ENCODE results near the gene ZRANB2.

The ZRANB2 gene

GRCh38 chr1:71081697-71082080 is 854 bp upstream of the ZRANB2 start:
- no CpG with 5 or more reads among the region's 7 CpGs for WGBS, 2 donors (ENCODE audit: extremely low coverage in 2 of 2, insufficient read length in 2 of 2, insufficient replicate concordance in 1 of 2)
- Histone ChIP-seq H3K36me3 (replicated peaks in 1 of 2; ENCODE audit: control insufficient read depth in 2 of 2, insufficient read depth in 2 of 2, low read length in 2 of 2) (peaks cover 3 to 27% of the 10 kb centered on the region in 2 donors), H4K91ac (ENCODE audit: low read depth, low read length, poor library complexity) (no peak overlapping the region), H2AK5ac (ENCODE audit: low read depth, low read length) (no peak overlapping the region), H3K18ac (ENCODE audit: low read length) (no peak overlapping the region), H2BK12ac (ENCODE audit: low read length) (no peak overlapping the region), H2BK5ac (ENCODE audit: low read length) (no peak overlapping the region), H3K4me1 (ENCODE audit: control insufficient read depth in 2 of 2, insufficient read depth in 1 of 2, low read depth in 1 of 2, low read length in 2 of 2) (peaks cover 1 to 5% of the 10 kb centered on the region in 2 donors), H3K23ac (ENCODE audit: low read depth, low read length, poor library complexity) (no peak overlapping the region), H3K9me3 (replicated peaks in 1 of 2; ENCODE audit: control insufficient read depth in 2 of 2, insufficient read depth in 1 of 2, low read depth in 1 of 2, low read length in 2 of 2) (no peaks in the 10 kb centered on the region), H3K27ac (replicated peaks; ENCODE audit: low read length) (no peak overlapping the region), H2BK120ac (ENCODE audit: low read depth, low read length) (no peak overlapping the region), H3K9ac (ENCODE audit: low read depth, low read length, poor library complexity) (no peak overlapping the region), H3K4me3 (ENCODE audit: low read length in 2 of 2) (peak overlapping the region in 1 of 2 donors; percentile 81), H2BK15ac (ENCODE audit: low read length) (no peak overlapping the region), H3K4me2 (ENCODE audit: insufficient read depth, low read length, poor library complexity, severe bottlenecking) (no peak overlapping the region), H4K8ac (ENCODE audit: low read depth, low read length) (peak overlapping the region; percentile 33), H2AFZ (ENCODE audit: low read length) (peak overlapping the region; percentile 90), H3K27me3 (ENCODE audit: control insufficient read depth in 3 of 3, insufficient read depth in 3 of 3, low read depth in 1 of 3, low read length in 3 of 3) (no peaks in the 10 kb centered on the region), H3K14ac (ENCODE audit: low read length) (no peak overlapping the region), H3K4ac (ENCODE audit: low read length) (no peak overlapping the region), H3K79me1 (ENCODE audit: low read depth, low read length) (no peaks in the 10 kb centered on the region)
- no peak for DNase-seq (ENCODE audit: low spot score)

DNA sequence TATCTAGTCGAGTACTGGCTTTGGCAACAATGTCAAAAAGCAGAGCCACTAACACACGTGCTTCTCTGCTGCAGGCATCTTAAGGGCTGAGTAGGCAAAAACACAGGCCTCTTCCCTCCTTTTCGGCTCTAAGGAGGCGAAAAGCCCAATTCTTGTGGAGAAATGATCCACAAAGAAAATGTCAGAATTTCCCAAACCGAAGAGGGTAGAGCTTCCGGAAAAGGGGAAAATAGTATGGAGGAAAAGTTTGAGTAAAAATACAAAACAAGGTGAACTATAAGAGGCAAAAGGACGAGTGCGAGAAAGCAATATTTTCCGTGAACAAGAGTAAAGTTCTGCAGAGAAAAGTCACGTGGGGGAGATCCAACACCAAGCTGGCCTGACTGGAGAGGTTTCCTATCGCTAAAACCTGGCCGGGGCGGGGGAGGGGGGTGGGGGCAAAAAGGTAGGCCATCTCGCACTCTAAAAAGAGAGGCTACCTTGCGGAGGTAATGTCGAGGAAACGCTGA is 551 bp downstream of the ZRANB2 start:
- Histone ChIP-seq H4K8ac (ENCODE audit: low read depth, low read length) (no peak overlapping the region), H2BK5ac (ENCODE audit: low read length) (no peak overlapping the region), H3K4me3 (ENCODE audit: low read length in 2 of 2) (peak overlapping the region; percentile 81 to 93), H2AFZ (ENCODE audit: low read length) (peak overlapping the region; percentile 90), H3K23ac (ENCODE audit: low read depth, low read length, poor library complexity) (no peak overlapping the region), H3K36me3 (replicated peaks in 1 of 2; ENCODE audit: control insufficient read depth in 2 of 2, insufficient read depth in 2 of 2, low read length in 2 of 2) (peaks cover 10 to 41% of the 10 kb centered on the region in 2 donors), H3K14ac (ENCODE audit: low read length) (no peak overlapping the region), H3K79me1 (ENCODE audit: low read depth, low read length) (no peaks in the 10 kb centered on the region), H3K27me3 (ENCODE audit: control insufficient read depth in 3 of 3, insufficient read depth in 3 of 3, low read depth in 1 of 3, low read length in 3 of 3) (no peaks in the 10 kb centered on the region), H3K18ac (ENCODE audit: low read length) (no peak overlapping the region), H4K91ac (ENCODE audit: low read depth, low read length, poor library complexity) (no peak overlapping the region), H3K9ac (ENCODE audit: low read depth, low read length, poor library complexity) (peak overlapping the region; percentile 78), H3K4me2 (ENCODE audit: insufficient read depth, low read length, poor library complexity, severe bottlenecking) (peak overlapping the region; percentile 45), H2AK5ac (ENCODE audit: low read depth, low read length) (no peak overlapping the region), H2BK120ac (ENCODE audit: low read depth, low read length) (no peak overlapping the region), H2BK15ac (ENCODE audit: low read length) (no peak overlapping the region), H3K4ac (ENCODE audit: low read length) (no peak overlapping the region), H3K9me3 (replicated peaks in 1 of 2; ENCODE audit: control insufficient read depth in 2 of 2, insufficient read depth in 1 of 2, low read depth in 1 of 2, low read length in 2 of 2) (no peaks in the 10 kb centered on the region), H3K27ac (replicated peaks; ENCODE audit: low read length) (no peak overlapping the region), H2BK12ac (ENCODE audit: low read length) (no peak overlapping the region), H3K4me1 (ENCODE audit: control insufficient read depth in 2 of 2, insufficient read depth in 1 of 2, low read depth in 1 of 2, low read length in 2 of 2) (peaks cover 1 to 5% of the 10 kb centered on the region in 2 donors)
- no peak for DNase-seq (ENCODE audit: low spot score)
- WGBS, 2 donors (ENCODE audit: extremely low coverage in 2 of 2, insufficient read length in 2 of 2, insufficient replicate concordance in 1 of 2) = no CpG with 5 or more reads among the region's 17 CpGs

DNA sequence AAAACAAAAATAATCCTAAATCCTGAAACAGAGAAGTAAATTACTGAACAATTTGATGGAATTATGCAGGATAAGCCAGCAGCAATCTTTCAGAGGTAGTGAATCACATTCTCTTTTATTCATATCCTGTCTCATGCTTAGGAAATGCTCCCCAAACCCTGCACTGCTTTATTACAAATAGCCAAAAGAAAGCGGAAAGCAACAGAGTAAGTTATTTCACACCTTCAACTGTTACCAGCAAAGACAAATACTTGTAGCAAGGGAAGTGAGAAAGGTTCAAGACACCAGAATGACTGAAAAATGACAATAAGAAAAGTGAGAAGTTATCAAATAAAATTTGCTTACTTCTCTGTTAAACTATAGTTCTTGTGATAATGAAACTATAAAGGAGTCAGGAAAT is 6.2 kb downstream of the ZRANB2 start:
- Histone ChIP-seq H3K4me3 (ENCODE audit: low read length in 2 of 2) (no peak overlapping the region), H3K4me1 (ENCODE audit: control insufficient read depth in 2 of 2, insufficient read depth in 1 of 2, low read depth in 1 of 2, low read length in 2 of 2) (peaks cover 0 to 5% of the 10 kb centered on the region in 2 donors), H4K91ac (ENCODE audit: low read depth, low read length, poor library complexity) (no peak overlapping the region), H2BK5ac (ENCODE audit: low read length) (no peak overlapping the region), H3K79me1 (ENCODE audit: low read depth, low read length) (no peaks in the 10 kb centered on the region), H2BK12ac (ENCODE audit: low read length) (no peak overlapping the region), H3K23ac (ENCODE audit: low read depth, low read length, poor library complexity) (no peak overlapping the region), H3K9me3 (replicated peaks in 1 of 2; ENCODE audit: control insufficient read depth in 2 of 2, insufficient read depth in 1 of 2, low read depth in 1 of 2, low read length in 2 of 2) (no peaks in the 10 kb centered on the region), H3K4ac (ENCODE audit: low read length) (no peak overlapping the region), H4K8ac (ENCODE audit: low read depth, low read length) (no peak overlapping the region), H3K4me2 (ENCODE audit: insufficient read depth, low read length, poor library complexity, severe bottlenecking) (no peak overlapping the region), H3K27me3 (ENCODE audit: control insufficient read depth in 3 of 3, insufficient read depth in 3 of 3, low read depth in 1 of 3, low read length in 3 of 3) (no peaks in the 10 kb centered on the region), H3K36me3 (replicated peaks in 1 of 2; ENCODE audit: control insufficient read depth in 2 of 2, insufficient read depth in 2 of 2, low read length in 2 of 2) (peaks cover 18 to 97% of the 10 kb centered on the region in 2 donors), H3K18ac (ENCODE audit: low read length) (no peak overlapping the region), H2AK5ac (ENCODE audit: low read depth, low read length) (no peak overlapping the region), H3K9ac (ENCODE audit: low read depth, low read length, poor library complexity) (no peak overlapping the region), H2BK120ac (ENCODE audit: low read depth, low read length) (no peak overlapping the region), H3K14ac (ENCODE audit: low read length) (no peak overlapping the region), H2AFZ (ENCODE audit: low read length) (no peak overlapping the region), H2BK15ac (ENCODE audit: low read length) (no peak overlapping the region), H3K27ac (replicated peaks; ENCODE audit: low read length) (no peak overlapping the region)
- WGBS, 2 donors (ENCODE audit: extremely low coverage in 2 of 2, insufficient read length in 2 of 2, insufficient replicate concordance in 1 of 2) = no CpG with 5 or more reads among the region's 1 CpG
- DNase-seq (ENCODE audit: low spot score) = no peak

DNA sequence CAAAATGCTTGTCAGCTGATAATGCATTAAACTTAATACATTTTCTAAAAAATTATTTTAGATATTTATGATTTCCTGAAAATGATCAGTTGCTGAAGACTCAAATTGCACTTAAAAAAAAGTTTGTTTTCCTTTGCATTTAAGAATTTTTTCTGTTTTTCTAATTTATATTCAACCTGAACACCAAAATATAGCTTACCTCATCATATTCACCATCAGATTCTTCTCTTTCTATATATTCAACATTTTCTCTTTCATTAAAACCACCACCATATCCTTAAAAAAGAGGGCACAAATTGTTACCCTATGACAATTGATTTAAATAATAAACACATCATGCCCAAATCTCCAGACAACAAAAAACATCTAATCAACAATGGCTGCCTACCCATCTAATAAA is 8.6 kb downstream of the ZRANB2 start:
- Histone ChIP-seq H3K4me3 (ENCODE audit: low read length in 2 of 2) (no peak overlapping the region), H3K27me3 (ENCODE audit: control insufficient read depth in 3 of 3, insufficient read depth in 3 of 3, low read depth in 1 of 3, low read length in 3 of 3) (no peaks in the 10 kb centered on the region), H3K14ac (ENCODE audit: low read length) (no peak overlapping the region), H2BK120ac (ENCODE audit: low read depth, low read length) (no peak overlapping the region), H3K79me1 (ENCODE audit: low read depth, low read length) (no peaks in the 10 kb centered on the region), H3K23ac (ENCODE audit: low read depth, low read length, poor library complexity) (no peak overlapping the region), H3K4me2 (ENCODE audit: insufficient read depth, low read length, poor library complexity, severe bottlenecking) (no peak overlapping the region), H3K27ac (replicated peaks; ENCODE audit: low read length) (no peak overlapping the region), H2BK15ac (ENCODE audit: low read length) (no peak overlapping the region), H3K4me1 (ENCODE audit: control insufficient read depth in 2 of 2, insufficient read depth in 1 of 2, low read depth in 1 of 2, low read length in 2 of 2) (no peaks in the 10 kb centered on the region), H3K9ac (ENCODE audit: low read depth, low read length, poor library complexity) (no peak overlapping the region), H2AFZ (ENCODE audit: low read length) (no peak overlapping the region), H2BK5ac (ENCODE audit: low read length) (no peak overlapping the region), H2BK12ac (ENCODE audit: low read length) (no peak overlapping the region), H3K36me3 (replicated peaks in 1 of 2; ENCODE audit: control insufficient read depth in 2 of 2, insufficient read depth in 2 of 2, low read length in 2 of 2) (peaks cover 23 to 100% of the 10 kb centered on the region in 2 donors), H3K18ac (ENCODE audit: low read length) (no peak overlapping the region), H4K91ac (ENCODE audit: low read depth, low read length, poor library complexity) (no peak overlapping the region), H2AK5ac (ENCODE audit: low read depth, low read length) (no peak overlapping the region), H4K8ac (ENCODE audit: low read depth, low read length) (no peak overlapping the region), H3K9me3 (replicated peaks in 1 of 2; ENCODE audit: control insufficient read depth in 2 of 2, insufficient read depth in 1 of 2, low read depth in 1 of 2, low read length in 2 of 2) (no peaks in the 10 kb centered on the region), H3K4ac (ENCODE audit: low read length) (no peak overlapping the region)
- no peak for DNase-seq (ENCODE audit: low spot score)

Data from neuronal stem cell (in vitro differentiated cells).